ENCODE results near the gene HMCES. TPM values are rescaled to one million over a fixed set of nuclear protein-coding genes. Genes with fewer than 3 reads are reported as not detected.

Gene HMCES
- total and polyA plus RNA-seq, 2 donors (not counting 1 experiment from before 2014, with no cell fraction given), result 22.5 to 35.6 TPM

DNA sequence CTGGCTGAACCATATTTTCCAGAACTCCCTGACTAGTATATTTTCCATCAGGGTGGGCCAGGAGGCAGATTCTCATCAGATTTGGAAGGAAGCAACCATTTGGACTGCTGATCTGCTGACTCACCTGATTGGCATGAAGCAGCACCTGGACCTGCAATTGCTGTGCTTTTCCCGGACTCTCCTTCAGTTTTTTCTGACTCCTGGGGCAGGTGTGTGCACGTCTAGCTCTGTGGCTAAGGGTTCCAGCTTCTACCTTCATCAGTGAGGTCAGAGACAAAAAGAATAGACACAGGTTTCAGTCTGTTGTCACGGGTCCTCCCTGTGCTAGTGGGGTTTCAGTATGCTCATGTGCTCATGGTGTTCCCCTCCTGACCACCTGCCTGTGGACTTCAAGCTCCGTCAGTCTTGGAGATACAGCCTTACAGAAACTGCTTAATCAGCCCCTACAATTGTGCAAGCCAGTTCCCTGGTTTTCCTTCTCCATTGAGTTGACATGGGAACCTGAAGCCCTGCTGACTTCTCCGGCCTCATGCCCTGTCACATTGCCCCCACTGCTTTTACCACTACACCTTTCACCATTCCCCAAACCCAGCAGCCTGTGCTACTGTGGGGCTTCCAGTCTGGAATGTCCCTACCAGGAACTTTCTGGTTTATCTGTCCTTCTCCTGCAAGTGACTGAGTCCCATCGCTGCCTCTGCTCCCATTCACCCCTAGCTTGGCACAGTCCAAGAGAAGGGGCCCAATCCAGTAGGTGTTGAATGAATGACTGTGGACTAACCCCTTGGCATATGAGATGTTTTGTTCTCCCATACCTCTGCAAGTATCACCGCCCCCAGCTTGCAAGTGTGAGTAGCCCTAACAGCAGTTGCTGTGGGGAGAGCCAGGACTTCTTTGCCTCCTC lies 31.7 kb downstream of the HMCES start:
- H3K27me3 Mint-ChIP-seq, result no peaks in the 10 kb centered on the region
- H2AFZ ChIP-seq (ENCODE audit: insufficient read depth, low read depth, low read length, poor library complexity, severe bottlenecking), result no peak overlapping the region
- no peak overlapping the region for H3K27ac Mint-ChIP-seq
- CTCF ChIA-PET, result interaction anchor here (0.8 to 1.4 kb wide), 3 partner anchors 8 to 25 kb away, joined by 3 to 4 read pairs (median 3); no protein-coding TSS in a partner anchor
- peaks cover 33% of the 10 kb centered on the region for H3K4me1 Mint-ChIP-seq
- no peak overlapping the region for H3K9ac ChIP-seq (ENCODE audit: low read length)
- peaks cover 23% of the 10 kb centered on the region for H4K20me1 ChIP-seq (ENCODE audit: control insufficient read depth, insufficient read depth, low read length, poor library complexity, severe bottlenecking)
- no peak for TF ChIP-seq CTCF (IDR thresholded peaks at IDR 0.05)
- no peak for TF ChIP-seq EZH2 (IDR thresholded peaks at IDR 0.05; ENCODE audit: borderline replicate concordance, insufficient read depth, low read depth, low read length, poor library complexity, severe bottlenecking)
- H3K4me3 Mint-ChIP-seq, result no peak overlapping the region
- ATAC-seq (ENCODE audit: low read depth), result no peak
- no peak for DNase-seq
- no peaks in the 10 kb centered on the region for H3K36me3 ChIP-seq (replicated peaks in 1 of 2; ENCODE audit: control extremely low read depth in 1 of 2, control insufficient read depth in 1 of 2, extremely low read depth in 1 of 2, insufficient read depth in 2 of 2, low read length in 1 of 2)
- 76% methylated on average over 5 of the region's 7 CpGs for WGBS (ENCODE audit: insufficient coverage)
- POLR2A ChIA-PET, result interaction anchor here (0.6 kb wide), 1 partner anchor 76 kb away, joined by 4 read pairs; no protein-coding TSS in a partner anchor
- H3K4me2 ChIP-seq (replicated peaks; ENCODE audit: low read depth, low read length, poor library complexity, severe bottlenecking), result no peak overlapping the region
- peaks cover 0 to 4% (median 0%) of the 10 kb centered on the region in 3 donors for H3K9me3 ChIP-seq (ENCODE audit: control extremely low read depth in 1 of 3, control insufficient read depth in 2 of 3, insufficient read depth in 1 of 3, low read length in 2 of 3)
- no peaks in the 10 kb centered on the region for H3K79me2 ChIP-seq (ENCODE audit: control insufficient read depth, insufficient read depth, low read length)
- no peak overlapping the region for H3K4me3 ChIP-seq (ENCODE audit: control extremely low read depth in 1 of 5, extremely low read depth in 1 of 5, insufficient read depth in 1 of 5, low read depth in 2 of 5, low read length in 4 of 5)
- intact Hi-C loops (cut with micrococcal nuclease), result no loop called here
- H3K27me3 ChIP-seq (replicated peaks in 1 of 4; ENCODE audit: control extremely low read depth in 1 of 4, control insufficient read depth in 3 of 4, insufficient read depth in 4 of 4, low read length in 3 of 4), result peaks cover 0 to 4% (median 0%) of the 10 kb centered on the region in 4 experiments
- peaks cover 18 to 33% of the 10 kb centered on the region in 2 donors for H3K4me1 ChIP-seq (ENCODE audit: control insufficient read depth in 2 of 2, insufficient read depth in 2 of 2, low read length in 2 of 2)
- H3K27ac ChIP-seq (ENCODE audit: low read length in 2 of 2), result no peak overlapping the region
- no peaks in the 10 kb centered on the region for H3K9me3 Mint-ChIP-seq (ENCODE audit: insufficient read depth)

Data from B cell (primary cell).